Liver (tissue), 9 donors: Measurements from ENCODE around the gene EGLN2. TPM values are rescaled to one million over a fixed set of nuclear protein-coding genes. Genes with fewer than 3 reads are reported as not detected.
"Not testable (repeated sequence)": the region's sequence is repeated elsewhere in the genome, so short reads cannot be mapped to it uniquely, and the experiment has no call there.

Source experiments
- DNase-seq: peaks from one replicate; pipeline ENCODE4 v3.0.0-alpha.2; 2017; ENCODE audit warnings: low spot score
- H3K27ac ChIP-seq, 2 donors: one replicate each; pipeline ENCODE4 v1.7.0; 2013; ENCODE audit warnings: inconsistent platforms in 2 of 2, low read length in 2 of 2, control low read depth in 1 of 2, low read depth in 1 of 2, mild to moderate bottlenecking in 1 of 2
- H3K27me3 ChIP-seq, 4 donors: one replicate each; pipeline versions ENCODE4 v1.6.1 to v1.7.0; 2013; ENCODE audit warnings: low read length in 3 of 4, inconsistent platforms in 1 of 4, mild to moderate bottlenecking in 1 of 4, moderate library complexity in 1 of 4; ENCODE audit not compliant: control insufficient read depth in 4 of 4, insufficient read depth in 4 of 4
- H3K36me3 ChIP-seq, 4 donors: one replicate each; pipeline versions ENCODE4 v1.6.1 to v1.7.0; 2013; ENCODE audit warnings: low read length in 3 of 4, mild to moderate bottlenecking in 3 of 4, low read depth in 1 of 4, moderate library complexity in 1 of 4; ENCODE audit not compliant: control insufficient read depth in 4 of 4, insufficient read depth in 3 of 4
- H3K4me1 ChIP-seq, 4 donors: one replicate each; pipeline versions ENCODE4 v1.6.1 to v1.7.0; 2013; ENCODE audit warnings: low read length in 3 of 4, mild to moderate bottlenecking in 3 of 4, moderate library complexity in 1 of 4; ENCODE audit not compliant: control insufficient read depth in 4 of 4, insufficient read depth in 4 of 4
- H3K4me3 ChIP-seq, 3 donors: one replicate each; pipeline versions ENCODE4 v1.6.1 to v1.7.0; 2013; ENCODE audit warnings: low read length in 3 of 3, control low read depth in 1 of 3, low read depth in 1 of 3, mild to moderate bottlenecking in 1 of 3
- H3K9ac ChIP-seq, 2 donors: one replicate each; pipeline ENCODE4 v1.7.0; 2013; ENCODE audit warnings: low read length in 2 of 2, mild to moderate bottlenecking in 2 of 2, moderate library complexity in 2 of 2, control low read depth in 1 of 2, low read depth in 1 of 2
- H3K9me3 ChIP-seq, 4 donors: one replicate each; pipeline versions ENCODE4 v1.6.1 to v1.7.0; 2013; ENCODE audit warnings: low read length in 3 of 4; ENCODE audit not compliant: control insufficient read depth in 4 of 4
- ATF3 ChIP-seq: IDR thresholded peaks from 2 replicates; pipeline ENCODE4 v1.6.1; 2016; ENCODE audit warnings: antibody characterized with exemption
- CTCF ChIP-seq: fragments of 150-350 bp; IDR thresholded peaks from 2 replicates; pipeline ENCODE4 v1.5.1; 2017; ENCODE audit warnings: improper control_type of control experiment, low read depth, low read length; ENCODE audit not compliant: missing input control
- EGR1 ChIP-seq, 2 donors: IDR thresholded peaks; 2 replicates each; pipeline ENCODE4 v1.6.1; 2016 to 2018; ENCODE audit warnings: antibody characterized with exemption in 2 of 2, low read depth in 2 of 2
- FOXA1 ChIP-seq: IDR thresholded peaks from 2 replicates; pipeline ENCODE4 v1.6.1; 2016; ENCODE audit warnings: antibody characterized with exemption
- FOXA2 ChIP-seq: IDR thresholded peaks from 2 replicates; pipeline ENCODE4 v1.6.1; 2016; ENCODE audit warnings: antibody characterized with exemption
- HNF4A ChIP-seq, 2 donors: conservative IDR thresholded peaks; 2 replicates each; pipeline ENCODE4 v1.6.1; 2016; ENCODE audit warnings: antibody characterized with exemption in 2 of 2, mild to moderate bottlenecking in 2 of 2
- HNF4G ChIP-seq: IDR thresholded peaks from 2 replicates; pipeline ENCODE4 v1.6.1; 2016; ENCODE audit warnings: antibody characterized with exemption
- JUND ChIP-seq, 2 donors: IDR thresholded peaks; 2 replicates each; pipeline ENCODE4 v1.6.1; 2016; ENCODE audit warnings: antibody characterized with exemption in 2 of 2
- MAX ChIP-seq: IDR thresholded peaks from 2 replicates; pipeline ENCODE4 v1.6.1; 2016; ENCODE audit warnings: antibody characterized with exemption
- NR2F2 ChIP-seq: IDR thresholded peaks from 2 replicates; pipeline ENCODE4 v1.6.1; 2016; ENCODE audit warnings: antibody characterized with exemption
- RAD21 ChIP-seq, 2 donors: IDR thresholded peaks; 2 replicates each; pipeline ENCODE4 v1.6.1; 2016; ENCODE audit warnings: antibody characterized with exemption in 2 of 2, mild to moderate bottlenecking in 2 of 2
- REST ChIP-seq: IDR thresholded peaks from 2 replicates; pipeline ENCODE4 v1.6.1; 2016; ENCODE audit warnings: antibody characterized with exemption, mild to moderate bottlenecking
- RXRA ChIP-seq, 2 donors: IDR thresholded peaks; 2 replicates each; pipeline ENCODE4 v1.6.1; 2017 to 2018; ENCODE audit warnings: antibody characterized with exemption in 2 of 2, mild to moderate bottlenecking in 1 of 2
- SP1 ChIP-seq: IDR thresholded peaks from 2 replicates; pipeline ENCODE4 v1.6.1; 2018; ENCODE audit warnings: antibody characterized with exemption, mild to moderate bottlenecking
- TAF1 ChIP-seq: conservative IDR thresholded peaks from 2 replicates; pipeline ENCODE4 v1.6.1; 2016; ENCODE audit warnings: antibody characterized with exemption, mild to moderate bottlenecking
- YY1 ChIP-seq: IDR thresholded peaks from 2 replicates; pipeline ENCODE4 v1.6.1; 2016; ENCODE audit warnings: antibody characterized with exemption, mild to moderate bottlenecking
- ZBTB33 ChIP-seq: IDR thresholded peaks from 2 replicates; pipeline ENCODE4 v1.6.1; 2016; ENCODE audit warnings: antibody characterized with exemption
- WGBS: extraction: QIAGEN DNeasy Blood & Tissue Kit; methylation state at CpG from one replicate; pipeline ENCODE4 v1.1.7; 2013; 5-methylcytosine and 5-hydroxymethylcytosine counted together
- polyA plus RNA-seq, 2 donors: library from polyadenylated mRNA; stranded (reverse) in 1 of 2; unstranded in 1 of 2; fragments of 200-250 nt in 1 of 2; fragments of >200 nt in 1 of 2; fragmentation: Nextera tagmentation in 1 of 2; extraction: Ambion mirVana in 1 of 2; gene quantifications; one replicate each; pipeline versions ENCODE4 v1.2.1 to v1.2.3, GENCODE V29; 2013 to 2015
- total RNA-seq, 2 donors: library from RNA; depleted of rRNA; stranded (reverse); fragments of >200 nt; gene quantifications; one replicate each; pipeline ENCODE4 v1.2.3, GENCODE V29; 2014
- donor health status: healthy.
- donor health status: healthy.
- donor health status: healthy.
- donor health status: healthy.
- donor health status: healthy.

The EGLN2 gene
- total and polyA plus RNA-seq, 4 donors, result 34.8 to 56.3 (median 47.7) TPM

- not testable (repeated sequence) for H3K4me1 ChIP-seq, H3K9ac ChIP-seq, DNase-seq, H3K9me3 ChIP-seq, H3K4me3 ChIP-seq, H3K27ac ChIP-seq, H3K27me3 ChIP-seq
- 91% methylated on average over 7 of the region's 7 CpGs for WGBS
- H3K36me3 ChIP-seq, result peaks cover 6 to 16% (median 9%) of the 10 kb centered on the region in 4 donors
Measured at GRCh38 chr19:40812571-40812970, 13.6 kb downstream of the EGLN2 start.

- Histone ChIP-seq H3K36me3 (peaks cover 4 to 10% (median 5%) of the 10 kb centered on the region in 4 donors), H3K4me3 (no peak overlapping the region), H3K27me3 (no peaks in the 10 kb centered on the region), H3K27ac (no peak overlapping the region), H3K9me3 (no peaks in the 10 kb centered on the region), H3K9ac (no peak overlapping the region), H3K4me1 (peaks cover 0 to 9% (median 1%) of the 10 kb centered on the region in 4 donors)
- WGBS, result 70% methylated on average over 4 of the region's 4 CpGs
- no peak for TF ChIP-seq ATF3
- TF ChIP-seq SP1, result no peak
- no peak for TF ChIP-seq RAD21 (IDR thresholded peaks at IDR 0.05)
- TF ChIP-seq ZBTB33, result no peak
- no peak for TF ChIP-seq NR2F2
- TF ChIP-seq RXRA (IDR thresholded peaks at IDR 0.05), result no peak
- no peak for TF ChIP-seq EGR1 (IDR thresholded peaks at IDR 0.05; ENCODE audit: low read depth in 2 of 2)
- no peak for TF ChIP-seq TAF1
- no peak for TF ChIP-seq HNF4G
- no peak for TF ChIP-seq FOXA1
- TF ChIP-seq YY1, result no peak
- TF ChIP-seq CTCF, result no peak
- TF ChIP-seq HNF4A (conservative IDR thresholded peaks at IDR 0.05), result no peak
- no peak for TF ChIP-seq REST
- TF ChIP-seq JUND (IDR thresholded peaks at IDR 0.05), result no peak
- TF ChIP-seq FOXA2, result no peak
- no peak for TF ChIP-seq MAX
- DNase-seq, result no peak
Measured at GRCh38 chr19:40813182-40813581, 14.2 kb downstream of the EGLN2 start.
